HG03097 (cell line): ENCODE results near the gene PPP1R11.
"Not testable (repeated sequence)": the region's sequence is repeated elsewhere in the genome, so short reads cannot be mapped to it uniquely, and the experiment has no call there.

ENCODE experiments used
- ATAC-seq: cut with Tn5 transposase; IDR thresholded peaks from one replicate; pipeline ENCODE4 v1.9.1; 2021; ENCODE audit not compliant: unreplicated experiment, low FRiP score

Gene PPP1R11

DNA sequence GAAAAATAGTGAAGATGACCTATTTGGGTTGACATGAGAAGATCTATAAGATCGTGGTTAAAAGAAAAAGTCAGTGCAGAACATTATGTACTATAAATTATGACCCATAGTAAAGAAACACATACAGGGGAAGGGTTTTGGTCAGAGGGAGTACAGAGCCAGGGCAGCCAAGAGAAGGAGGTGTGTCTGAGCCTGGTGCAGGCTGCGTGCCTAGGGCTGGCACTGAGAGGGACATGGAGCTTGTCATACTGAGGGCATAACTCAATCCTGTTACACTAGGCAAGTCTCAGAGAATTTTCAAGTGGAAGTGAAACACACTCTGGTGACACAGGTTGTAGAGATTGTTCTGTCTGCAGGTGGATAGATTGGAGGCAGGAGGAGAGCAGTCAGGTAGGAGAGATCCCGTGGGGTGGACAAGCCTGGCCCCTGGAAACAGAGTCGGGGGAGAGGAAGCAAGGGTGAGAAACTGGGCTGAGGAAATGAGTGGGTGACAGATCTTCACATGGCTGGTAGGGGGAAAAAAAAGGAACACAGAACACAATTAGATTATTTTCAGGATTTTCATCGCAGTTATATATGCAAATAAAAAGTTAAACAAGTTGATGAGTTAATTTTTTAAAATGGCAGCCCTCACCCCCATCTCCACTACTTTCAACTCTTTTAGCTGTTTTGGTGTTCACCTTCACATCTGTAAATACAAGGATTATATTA lies 27.1 kb downstream of the PPP1R11 start:
- no peak for ATAC-seq

- no peak for ATAC-seq
Observed at GRCh38 chr6:30096829-30097228, 29.8 kb downstream of the PPP1R11 start.

GRCh38 chr6:30097902-30098768 lies 31.1 kb downstream of the PPP1R11 start:
- ATAC-seq: no peak

GRCh38 chr6:30100154-30100553 lies 33.2 kb downstream of the PPP1R11 start:
- ATAC-seq: no peak

GRCh38 chr6:30100585-30101443 lies 33.8 kb downstream of the PPP1R11 start:
- no peak for ATAC-seq

GRCh38 chr6:30101444-30102413 lies 34.7 kb downstream of the PPP1R11 start:
- no peak for ATAC-seq

GRCh38 chr6:30102414-30102969 lies 35.5 kb downstream of the PPP1R11 start:
- ATAC-seq: no peak

- ATAC-seq: no peak
Observed at GRCh38 chr6:30102970-30103871, 36.2 kb downstream of the PPP1R11 start.

- ATAC-seq: no peak
Observed at GRCh38 chr6:30103872-30104179, 36.8 kb downstream of the PPP1R11 start.

DNA sequence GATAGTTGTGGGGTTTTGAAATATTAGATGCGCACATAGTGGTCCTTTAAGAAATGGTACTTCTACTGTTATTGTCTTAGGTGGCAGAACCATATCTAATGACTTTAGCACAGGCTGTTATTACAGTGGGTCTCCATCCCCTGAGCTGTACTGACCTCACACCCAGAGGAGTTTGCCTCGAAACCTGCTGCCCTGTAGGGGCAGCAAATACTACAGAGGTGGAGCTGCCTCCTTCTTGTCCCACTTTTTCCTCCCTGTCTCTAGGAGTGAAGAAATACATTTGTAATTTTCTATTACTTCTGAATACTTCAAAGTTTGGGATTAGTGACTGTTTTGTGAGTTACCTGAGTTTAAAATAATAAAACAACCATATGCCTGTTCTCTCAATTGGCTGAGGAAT lies 37.7 kb downstream of the PPP1R11 start:
- no peak for ATAC-seq

GRCh38 chr6:30111266-30111856 lies 44.4 kb downstream of the PPP1R11 start:
- no peak for ATAC-seq

GRCh38 chr6:30112402-30112994 lies 45.5 kb downstream of the PPP1R11 start:
- ATAC-seq: no peak

- peak; percentile 86 for ATAC-seq
Observed at GRCh38 chr6:30113003-30113759, 46.2 kb downstream of the PPP1R11 start, which contains the start of gene TRIM31. TRIM31 (minus strand) TSS chr6:30113090; CDS start chr6:30112805, 285 bp downstream.

GRCh38 chr6:30113841-30114240 lies 46.8 kb downstream of the PPP1R11 start:
- no peak for ATAC-seq

DNA sequence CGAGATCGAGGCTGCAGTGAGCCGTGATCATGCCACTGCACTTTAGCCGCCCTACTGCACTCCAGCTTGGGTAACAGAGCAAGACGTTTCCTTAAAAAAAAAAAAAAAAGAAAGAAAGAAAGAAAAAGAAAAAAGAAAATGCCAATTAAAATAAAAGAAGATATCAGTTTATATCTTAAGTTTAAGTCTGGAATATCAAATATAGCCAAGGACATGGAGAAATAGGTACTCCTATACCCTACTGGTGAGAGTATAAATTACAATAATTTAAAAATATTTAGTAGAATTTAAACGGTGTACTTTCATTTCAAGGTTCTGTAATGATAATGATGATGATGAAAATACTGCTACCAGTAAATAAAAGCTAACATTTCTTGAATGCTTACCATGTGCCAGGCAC lies 49.7 kb downstream of the PPP1R11 start:
- no peak for ATAC-seq

DNA sequence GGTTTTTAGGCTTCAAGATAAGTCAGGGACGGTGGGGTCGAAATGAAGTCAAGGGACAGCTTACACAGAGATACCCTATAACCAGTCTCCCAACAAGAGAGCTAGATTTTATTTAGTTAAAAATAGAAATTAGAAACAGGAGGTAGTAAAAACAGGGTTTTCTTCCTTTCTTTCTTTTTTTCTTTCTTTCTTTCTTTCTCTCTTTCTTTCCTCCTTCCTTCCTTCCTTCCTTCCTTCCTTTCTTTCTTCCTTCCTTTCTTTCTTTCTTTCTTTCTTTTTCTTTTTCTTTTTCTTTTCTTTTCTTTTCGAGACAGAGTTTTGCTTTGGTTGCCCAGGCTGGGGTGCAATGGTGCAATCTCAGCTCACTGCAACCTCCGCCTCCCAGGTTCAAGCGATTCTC lies 51.7 kb downstream of the PPP1R11 start:
- ATAC-seq: not testable (repeated sequence)
